GM12878 (cell line): Measurements from ENCODE around the gene LYRM2. TPM values are rescaled to one million over a fixed set of nuclear protein-coding genes. Genes with fewer than 3 reads are reported as not detected.

Experiments used
- ATAC-seq: fragments of 200-7000 bp; cut with Tn5 transposase; 3 replicates; pipeline ENCODE4 v1.9.1; 2020; ENCODE audit warnings: mild to moderate bottlenecking, moderate library complexity
- BruUV-seq: library from RNA; stranded (reverse); fragments of 400-500 nt; replicated peaks from 2 replicates; lab custom pipeline; 2021; lab: Mats Ljungman, UMichigan
- CTCF ChIA-PET: fragments of 300-600 bp; sonication (Branson Sonifier 250); formaldehyde crosslinking; extraction: SDS; loops from one replicate; lab custom pipeline; 2021; ENCODE audit warnings: inconsistent platforms; lab: Yijun Ruan, JAX
- POLR2A ChIA-PET: fragments of 350-600 bp; formaldehyde crosslinking; extraction: SDS; loops from one replicate; lab custom pipeline; 2021; ENCODE audit warnings: inconsistent platforms; lab: Charles Lee
- RAD21 ChIA-PET: fragments of 300-600 bp; sonication (Branson Sonifier 250); formaldehyde crosslinking; loops from one replicate; lab custom pipeline; 2023; ENCODE audit warnings: antibody characterized with exemption; ENCODE audit not compliant: unreplicated experiment; lab: Charles Lee
- SMC1A ChIA-PET: fragments of 300-600 bp; sonication (Branson Sonifier 250); formaldehyde crosslinking; loops from one replicate; lab custom pipeline; 2023; ENCODE audit not compliant: unreplicated experiment, uncharacterized antibody; lab: Charles Lee
- DNase-seq: peaks from one replicate; pipeline ENCODE4 v3.0.0-alpha.2; 2011; ENCODE audit warnings: low read depth, low spot score
- FAIRE-seq: peaks from 3 replicates; lab custom pipeline; 2011; peaks lifted over from hg19 to GRCh38; lab: Jason Lieb, UNC
- H2AFZ ChIP-seq: 2 replicates; pipeline ENCODE4 v1.6.0; 2011; ENCODE audit warnings: low read depth, low read length, control low read depth; ENCODE audit not compliant: control insufficient read depth
- H3K27ac ChIP-seq: 2 replicates; pipeline ENCODE4 v1.5.1; 2011; ENCODE audit warnings: control low read depth; ENCODE audit not compliant: control insufficient read depth, insufficient read depth
- H3K27me3 ChIP-seq, 2 experiments: replicated peaks in 1 of 2; 2 replicates each; pipeline versions ENCODE4 v1.6.0 to v1.6.1; 2011; ENCODE audit warnings: low read length in 1 of 2; ENCODE audit not compliant: control insufficient read depth in 2 of 2, insufficient read depth in 2 of 2
- H3K36me3 ChIP-seq, 2 experiments: 2 replicates each; pipeline ENCODE4 v1.5.1; 2011; ENCODE audit warnings: low read length in 1 of 2; ENCODE audit not compliant: control insufficient read depth in 2 of 2, insufficient read depth in 2 of 2
- H3K4me1 ChIP-seq: 2 replicates; pipeline ENCODE4 v1.6.1; 2011; ENCODE audit warnings: mild to moderate bottlenecking, low read length, moderate library complexity, mixed read lengths; ENCODE audit not compliant: control insufficient read depth, insufficient read depth
- H3K4me2 ChIP-seq: 2 replicates; pipeline ENCODE4 v1.6.0; 2011; ENCODE audit warnings: control low read depth; ENCODE audit not compliant: control insufficient read depth, insufficient read depth
- H3K4me3 ChIP-seq: fragments of 200-600 bp; sonication (generic); 2 replicates; pipeline ENCODE4 v1.5.1; 2016
- H3K79me2 ChIP-seq: 2 replicates; pipeline ENCODE4 v1.6.0; 2011; ENCODE audit warnings: low read length; ENCODE audit not compliant: control insufficient read depth, insufficient read depth
- H3K9ac ChIP-seq: 2 replicates; pipeline ENCODE4 v1.8.0; 2011; ENCODE audit warnings: low read length, control low read depth, mixed read lengths; ENCODE audit not compliant: control insufficient read depth, insufficient read depth
- H3K9me3 ChIP-seq: replicated peaks from 3 replicates; pipeline ENCODE4 v1.5.1; 2011; ENCODE audit warnings: mild to moderate bottlenecking, low read length; ENCODE audit not compliant: control insufficient read depth, insufficient read depth
- H4K20me1 ChIP-seq: 2 replicates; pipeline ENCODE4 v1.6.0; 2011; ENCODE audit not compliant: control insufficient read depth, insufficient read depth
- BRCA1 ChIP-seq: IDR thresholded peaks from 2 replicates; pipeline ENCODE4 v1.6.1; 2011; ENCODE audit warnings: low read depth, low read length, improper control_type of control experiment
- IRF5 ChIP-seq: fragments of 450-650 bp; IDR thresholded peaks from 2 replicates; pipeline ENCODE4 v1.6.1; 2017; ENCODE audit warnings: borderline replicate concordance
- JUND ChIP-seq: IDR thresholded peaks from 2 replicates; pipeline ENCODE4 v1.6.1; 2012; ENCODE audit warnings: low read depth, mild to moderate bottlenecking, low read length, improper control_type of control experiment, moderate library complexity
- MAX ChIP-seq: IDR thresholded peaks from 2 replicates; pipeline ENCODE4 v1.6.1; 2012; ENCODE audit warnings: low read depth, low read length, improper control_type of control experiment
- MEF2B ChIP-seq: fragments of 450-650 bp; IDR thresholded peaks from 2 replicates; pipeline ENCODE4 v1.6.1; 2018; ENCODE audit warnings: mild to moderate bottlenecking, moderate library complexity; ENCODE audit not compliant: partially characterized antibody, poor library complexity, severe bottlenecking
- NFYB ChIP-seq: IDR thresholded peaks from 2 replicates; pipeline ENCODE4 v1.6.1; 2011; ENCODE audit warnings: low read depth, mild to moderate bottlenecking, low read length, improper control_type of control experiment, moderate library complexity; ENCODE audit not compliant: insufficient read depth
- NKRF ChIP-seq: fragments of 450-650 bp; conservative IDR thresholded peaks from 2 replicates; pipeline ENCODE4 v1.6.1; 2017; ENCODE audit warnings: mild to moderate bottlenecking, moderate library complexity
- POU2F2 ChIP-seq: IDR thresholded peaks from 3 replicates; pipeline ENCODE4 v1.6.1; 2011; ENCODE audit warnings: low read depth, mild to moderate bottlenecking, low read length, borderline replicate concordance
- RBBP5 ChIP-seq: fragments of 200-600 bp; sonication (generic); conservative IDR thresholded peaks from 2 replicates; pipeline ENCODE4 v1.6.1; 2016
- SKIL ChIP-seq: fragments of 450-650 bp; IDR thresholded peaks from 2 replicates; pipeline ENCODE4 v1.6.1; 2017; ENCODE audit warnings: mild to moderate bottlenecking, low read depth, inconsistent platforms; ENCODE audit not compliant: poor library complexity, severe bottlenecking
- SMAD5 ChIP-seq: IDR thresholded peaks from 2 replicates; pipeline ENCODE4 v1.6.1; 2016; ENCODE audit warnings: antibody characterized with exemption, low read depth
- TAF1 ChIP-seq: IDR thresholded peaks from 2 replicates; pipeline ENCODE4 v1.6.1; 2011; ENCODE audit warnings: mild to moderate bottlenecking, low read depth, low read length, borderline replicate concordance
- USF1 ChIP-seq: IDR thresholded peaks from 2 replicates; pipeline ENCODE4 v1.6.1; 2011; ENCODE audit warnings: borderline replicate concordance, low read depth, mild to moderate bottlenecking, moderate library complexity, mixed read lengths, low read length; ENCODE audit not compliant: insufficient read depth; ENCODE audit errors: extremely low read length
- WGBS: methylation state at CpG from one replicate; pipeline ENCODE4 v1.1.6; 2016; ENCODE audit warnings: low lambda C conversion rate; ENCODE audit not compliant: insufficient replicate concordance, insufficient coverage; ENCODE audit errors: missing lambda C conversion rate; 5-methylcytosine and 5-hydroxymethylcytosine counted together
- in situ Hi-C: fragments of 300-500 bp; cut with MboI; formaldehyde crosslinking; loops from 9 replicates; pipeline ENCODE4 v1.14.3; 2018; ENCODE audit warnings: mixed read lengths
- intact Hi-C: fragments of 100-400 bp; cut with micrococcal nuclease; formaldehyde crosslinking; loops from one replicate; pipeline ENCODE4 v1.14.2; 2022; ENCODE audit not compliant: unreplicated experiment
- polyA plus RNA-seq, 11 experiments: library from polyadenylated mRNA; depleted of rRNA in 4 of 11; unstranded in 6 of 11; stranded (reverse) in 5 of 11; fragments of >200 nt; fragmentation: Nextera tagmentation in 4 of 11; fragmentation: Illumina TruSeq in 1 of 11; extraction: Ambion mirVana in 4 of 11; extraction: Trizol in 1 of 11; gene quantifications; 1 replicate in 1 of 11; 2 replicates in 10 of 11; pipeline versions ENCODE4 v1.2.1 to v1.2.3, GENCODE V29; 2011 to 2016; ENCODE audit warnings: inconsistent platforms in 2 of 11, missing spikeins in 2 of 11, low read depth in 1 of 11
- total RNA-seq, 4 experiments: library from RNA; depleted of rRNA in 3 of 4; stranded (reverse); fragments of >200 nt in 3 of 4; fragmentation: Illumina TruSeq in 1 of 4; extraction: Trizol in 1 of 4; gene quantifications; 2 replicates each; pipeline versions ENCODE4 v1.2.1 to v1.2.3, GENCODE V29; 2013 to 2021

LYRM2 gene
- total and polyA plus RNA-seq, 10 of the 15 experiments (the other 5 are each of a cell fraction or from before 2014, with no cell fraction given): 17.2 to 75.0 (median 30.9) TPM

GRCh38 chr6:89536231-89536630 lies 102.3 kb downstream of the LYRM2 start:
- DNase-seq (no peak), FAIRE-seq (no peak), ATAC-seq (peak; percentile 26; the same call in 1 of the 3 replicates)
- Histone ChIP-seq H2AFZ (no peak overlapping the region), H3K4me2 (no peak overlapping the region), H3K27me3 (no peaks in the 10 kb centered on the region), H3K4me1 (no peaks in the 10 kb centered on the region), H3K79me2 (no peaks in the 10 kb centered on the region), H3K27ac (no peak overlapping the region), H3K9me3 (no peaks in the 10 kb centered on the region), H3K9ac (no peak overlapping the region), H3K4me3 (no peak overlapping the region), H3K36me3 (no peaks in the 10 kb centered on the region), H4K20me1 (no peaks in the 10 kb centered on the region)
- TF ChIP-seq MEF2B: no peak
- no peak for TF ChIP-seq IRF5
- no peak for TF ChIP-seq BRCA1
- no peak for TF ChIP-seq USF1
- no peak for TF ChIP-seq POU2F2
- no peak for TF ChIP-seq RBBP5
- no peak for TF ChIP-seq MAX
- TF ChIP-seq NFYB: no peak
- no peak for TF ChIP-seq TAF1
- TF ChIP-seq JUND: no peak
- no peak for TF ChIP-seq NKRF
- no peak for TF ChIP-seq SMAD5
- no peak for TF ChIP-seq SKIL
- ChIA-PET SMC1A (interaction anchor here (1.2 kb wide), 1 partner anchor 9 kb away, joined by 4 read pairs; no protein-coding TSS in a partner anchor), RAD21 (no interaction called here), POLR2A (no interaction called here), CTCF (no interaction called here)
- in situ Hi-C loops (no loop called here), intact Hi-C loops (no loop called here)
- WGBS: 49% methylated on average over 5 of the region's 5 CpGs
- BruUV-seq: no TSS peak
